ENCODE data around the gene ALDH4A1. TPM values are rescaled to one million over a fixed set of nuclear protein-coding genes. Genes with fewer than 3 reads are reported as not detected.

The ALDH4A1 gene
- total and polyA plus RNA-seq, 4 donors = 162 to 424 (median 244) TPM

DNA sequence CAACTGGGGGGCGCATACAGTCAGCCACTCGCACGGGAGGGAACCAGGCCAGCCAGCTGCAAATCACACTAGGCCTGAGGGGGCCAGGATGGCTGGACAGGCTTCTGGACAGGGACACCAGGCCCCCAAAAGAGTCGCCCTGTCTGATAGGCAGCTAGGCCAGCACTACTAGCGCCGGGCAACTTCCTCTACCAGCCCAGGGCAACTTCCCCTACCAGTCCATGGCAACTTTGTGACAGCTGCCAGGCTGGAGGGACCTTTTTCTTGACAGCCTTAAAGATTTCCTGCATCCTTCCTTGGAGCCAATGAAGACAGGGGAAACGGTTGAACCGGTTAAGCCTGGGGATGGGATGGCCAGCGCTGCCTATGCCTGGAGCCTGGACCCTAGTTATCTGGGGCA lies 49.1 kb upstream of the ALDH4A1 start (continued):
- TF ChIP-seq HNF4A (conservative IDR thresholded peaks at IDR 0.05) = no peak

DNA sequence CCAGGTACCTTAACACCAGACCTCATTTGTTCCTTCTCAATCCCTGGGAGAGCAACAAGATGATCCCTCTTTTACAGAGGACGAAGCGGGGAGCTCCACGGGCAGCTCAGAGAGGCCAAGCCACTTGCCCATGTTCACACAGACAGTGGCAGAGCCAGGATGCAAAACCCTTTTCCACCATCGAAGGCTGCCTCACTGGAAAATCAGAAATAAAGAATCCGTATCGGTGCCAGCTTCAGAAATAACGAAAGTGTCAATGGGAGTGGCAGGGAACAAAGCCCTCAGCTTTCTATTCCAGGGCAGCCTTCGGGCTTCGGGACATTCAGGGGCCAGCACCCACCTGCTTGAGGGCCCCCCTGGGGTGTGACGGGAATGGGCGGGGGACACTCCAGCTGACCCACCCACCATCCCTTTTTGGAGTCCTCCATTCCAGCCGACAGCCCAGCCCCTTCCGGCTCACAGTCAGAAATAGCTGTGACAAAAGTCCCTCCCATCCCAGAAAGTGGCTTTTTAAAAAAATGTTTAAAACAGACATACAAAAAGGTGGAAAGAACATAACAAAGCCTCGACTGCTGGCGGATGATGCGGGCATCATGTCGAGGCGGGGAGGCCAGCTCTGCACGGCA lies 48.2 kb upstream of the ALDH4A1 start:
- H3K27me3 ChIP-seq (ENCODE audit: control insufficient read depth in 4 of 4, insufficient read depth in 4 of 4, low read length in 3 of 4) = no peaks in the 10 kb centered on the region
- peak overlapping the region; percentile 75 to 95 for H3K27ac ChIP-seq (ENCODE audit: low read depth in 1 of 2, low read length in 2 of 2)
- WGBS = 65% methylated on average over 19 of the region's 19 CpGs
- H3K9ac ChIP-seq (ENCODE audit: low read depth in 1 of 2, low read length in 2 of 2) = peak overlapping the region; percentile 56 to 78
- peaks cover 26 to 83% (median 62%) of the 10 kb centered on the region in 4 donors for H3K4me1 ChIP-seq (ENCODE audit: control insufficient read depth in 4 of 4, insufficient read depth in 4 of 4, low read length in 3 of 4)
- H3K9me3 ChIP-seq (ENCODE audit: control insufficient read depth in 4 of 4, low read length in 3 of 4) = no peaks in the 10 kb centered on the region
- H3K4me3 ChIP-seq (ENCODE audit: low read depth in 1 of 3, low read length in 3 of 3) = peak overlapping the region in 1 of 3 donors; percentile 12
- H3K36me3 ChIP-seq (ENCODE audit: control insufficient read depth in 4 of 4, insufficient read depth in 3 of 4, low read depth in 1 of 4, low read length in 3 of 4) = no peaks in the 10 kb centered on the region
- TF ChIP-seq, protein P1, sequence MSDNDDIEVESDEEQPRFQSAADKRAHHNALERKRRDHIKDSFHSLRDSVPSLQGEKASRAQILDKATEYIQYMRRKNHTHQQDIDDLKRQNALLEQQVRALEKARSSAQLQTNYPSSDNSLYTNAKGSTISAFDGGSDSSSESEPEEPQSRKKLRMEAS (IDR thresholded peaks at IDR 0.05) = no peak
- TF ChIP-seq, protein P2, sequence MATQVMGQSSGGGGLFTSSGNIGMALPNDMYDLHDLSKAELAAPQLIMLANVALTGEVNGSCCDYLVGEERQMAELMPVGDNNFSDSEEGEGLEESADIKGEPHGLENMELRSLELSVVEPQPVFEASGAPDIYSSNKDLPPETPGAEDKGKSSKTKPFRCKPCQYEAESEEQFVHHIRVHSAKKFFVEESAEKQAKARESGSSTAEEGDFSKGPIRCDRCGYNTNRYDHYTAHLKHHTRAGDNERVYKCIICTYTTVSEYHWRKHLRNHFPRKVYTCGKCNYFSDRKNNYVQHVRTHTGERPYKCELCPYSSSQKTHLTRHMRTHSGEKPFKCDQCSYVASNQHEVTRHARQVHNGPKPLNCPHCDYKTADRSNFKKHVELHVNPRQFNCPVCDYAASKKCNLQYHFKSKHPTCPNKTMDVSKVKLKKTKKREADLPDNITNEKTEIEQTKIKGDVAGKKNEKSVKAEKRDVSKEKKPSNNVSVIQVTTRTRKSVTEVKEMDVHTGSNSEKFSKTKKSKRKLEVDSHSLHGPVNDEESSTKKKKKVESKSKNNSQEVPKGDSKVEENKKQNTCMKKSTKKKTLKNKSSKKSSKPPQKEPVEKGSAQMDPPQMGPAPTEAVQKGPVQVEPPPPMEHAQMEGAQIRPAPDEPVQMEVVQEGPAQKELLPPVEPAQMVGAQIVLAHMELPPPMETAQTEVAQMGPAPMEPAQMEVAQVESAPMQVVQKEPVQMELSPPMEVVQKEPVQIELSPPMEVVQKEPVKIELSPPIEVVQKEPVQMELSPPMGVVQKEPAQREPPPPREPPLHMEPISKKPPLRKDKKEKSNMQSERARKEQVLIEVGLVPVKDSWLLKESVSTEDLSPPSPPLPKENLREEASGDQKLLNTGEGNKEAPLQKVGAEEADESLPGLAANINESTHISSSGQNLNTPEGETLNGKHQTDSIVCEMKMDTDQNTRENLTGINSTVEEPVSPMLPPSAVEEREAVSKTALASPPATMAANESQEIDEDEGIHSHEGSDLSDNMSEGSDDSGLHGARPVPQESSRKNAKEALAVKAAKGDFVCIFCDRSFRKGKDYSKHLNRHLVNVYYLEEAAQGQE (IDR thresholded peaks at IDR 0.05) = no peak
- TF ChIP-seq FOXA1 (IDR thresholded peaks at IDR 0.05) (no peak), TAF1 (conservative IDR thresholded peaks at IDR 0.05) (no peak), GABPA (IDR thresholded peaks at IDR 0.05 in 1 of 2, conservative IDR thresholded peaks at IDR 0.05 in 1 of 2) (peak in 1 of 2 donors; percentile 3), HNF4A (conservative IDR thresholded peaks at IDR 0.05) (no peak)
- DNase-seq (ENCODE audit: low spot score) = no peak

DNA sequence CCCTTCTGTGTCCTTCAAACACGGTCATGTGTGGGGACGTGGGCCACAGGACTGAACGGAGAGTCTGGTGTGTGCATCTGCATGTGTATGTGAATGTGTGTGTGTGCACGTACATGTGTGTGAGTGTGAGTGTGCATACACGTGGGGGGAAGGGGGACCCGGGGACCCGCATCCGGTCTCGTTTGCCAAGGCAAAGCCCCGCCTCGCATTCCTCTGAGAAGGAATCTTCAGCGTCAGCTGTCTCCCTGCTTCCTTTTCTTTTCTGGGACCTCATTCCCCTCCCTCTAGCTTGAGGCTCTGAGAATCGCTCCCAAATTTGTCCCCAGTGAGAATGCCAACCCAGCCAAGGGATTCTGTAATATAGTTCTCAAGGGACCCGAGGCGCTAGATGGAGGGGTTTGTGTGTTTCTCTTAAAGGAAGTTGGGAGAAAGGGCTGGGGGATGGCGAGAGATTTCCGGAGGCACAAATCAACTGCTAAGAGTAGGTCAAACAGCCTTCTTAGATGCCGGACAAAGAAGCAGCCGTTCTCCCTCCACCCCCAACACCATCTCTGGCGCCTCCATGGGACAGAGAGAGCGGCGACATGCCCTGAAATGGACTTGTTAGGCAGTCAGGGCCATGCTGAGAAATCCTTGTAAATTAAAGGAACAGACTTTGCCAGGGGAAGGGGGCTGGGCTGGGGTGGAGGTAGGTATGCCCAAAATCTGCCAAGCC lies 47.5 kb upstream of the ALDH4A1 start:
- WGBS = 34% methylated on average over 22 of the region's 22 CpGs
- DNase-seq (ENCODE audit: low spot score) = no peak
- H3K9ac ChIP-seq (ENCODE audit: low read depth in 1 of 2, low read length in 2 of 2) = peak overlapping the region; percentile 56 to 78
- H3K36me3 ChIP-seq (ENCODE audit: control insufficient read depth in 4 of 4, insufficient read depth in 3 of 4, low read depth in 1 of 4, low read length in 3 of 4) = no peaks in the 10 kb centered on the region
- H3K4me3 ChIP-seq (ENCODE audit: low read depth in 1 of 3, low read length in 3 of 3) = peak overlapping the region in 1 of 3 donors; percentile 3
- H3K27me3 ChIP-seq (ENCODE audit: control insufficient read depth in 4 of 4, insufficient read depth in 4 of 4, low read length in 3 of 4) = no peaks in the 10 kb centered on the region
- H3K27ac ChIP-seq (ENCODE audit: low read depth in 1 of 2, low read length in 2 of 2) = peak overlapping the region; percentile 75 to 95
- peaks cover 26 to 78% (median 61%) of the 10 kb centered on the region in 4 donors for H3K4me1 ChIP-seq (ENCODE audit: control insufficient read depth in 4 of 4, insufficient read depth in 4 of 4, low read length in 3 of 4)
- no peaks in the 10 kb centered on the region for H3K9me3 ChIP-seq (ENCODE audit: control insufficient read depth in 4 of 4, low read length in 3 of 4)
- TF ChIP-seq, protein P2 (IDR thresholded peaks at IDR 0.05) = no peak
- TF ChIP-seq JUND (IDR thresholded peaks at IDR 0.05) (no peak), SP1 (IDR thresholded peaks at IDR 0.05) (no peak), EGR1 (IDR thresholded peaks at IDR 0.05; ENCODE audit: low read depth in 2 of 2) (no peak), FOXA2 (IDR thresholded peaks at IDR 0.05) (no peak), YY1 (IDR thresholded peaks at IDR 0.05) (no peak), TAF1 (conservative IDR thresholded peaks at IDR 0.05) (no peak), NR2F2 (IDR thresholded peaks at IDR 0.05) (peak; percentile 6), RXRA (IDR thresholded peaks at IDR 0.05) (peak in 1 of 2 donors; percentile 3), HNF4A (conservative IDR thresholded peaks at IDR 0.05) (no peak), FOXA1 (IDR thresholded peaks at IDR 0.05) (no peak), HNF4G (IDR thresholded peaks at IDR 0.05) (no peak), GABPA (IDR thresholded peaks at IDR 0.05 in 1 of 2, conservative IDR thresholded peaks at IDR 0.05 in 1 of 2) (no peak), RAD21 (IDR thresholded peaks at IDR 0.05) (no peak)
- TF ChIP-seq, protein P3, sequence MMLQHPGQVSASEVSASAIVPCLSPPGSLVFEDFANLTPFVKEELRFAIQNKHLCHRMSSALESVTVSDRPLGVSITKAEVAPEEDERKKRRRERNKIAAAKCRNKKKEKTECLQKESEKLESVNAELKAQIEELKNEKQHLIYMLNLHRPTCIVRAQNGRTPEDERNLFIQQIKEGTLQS (IDR thresholded peaks at IDR 0.05) = no peak
- TF ChIP-seq, protein P4, sequence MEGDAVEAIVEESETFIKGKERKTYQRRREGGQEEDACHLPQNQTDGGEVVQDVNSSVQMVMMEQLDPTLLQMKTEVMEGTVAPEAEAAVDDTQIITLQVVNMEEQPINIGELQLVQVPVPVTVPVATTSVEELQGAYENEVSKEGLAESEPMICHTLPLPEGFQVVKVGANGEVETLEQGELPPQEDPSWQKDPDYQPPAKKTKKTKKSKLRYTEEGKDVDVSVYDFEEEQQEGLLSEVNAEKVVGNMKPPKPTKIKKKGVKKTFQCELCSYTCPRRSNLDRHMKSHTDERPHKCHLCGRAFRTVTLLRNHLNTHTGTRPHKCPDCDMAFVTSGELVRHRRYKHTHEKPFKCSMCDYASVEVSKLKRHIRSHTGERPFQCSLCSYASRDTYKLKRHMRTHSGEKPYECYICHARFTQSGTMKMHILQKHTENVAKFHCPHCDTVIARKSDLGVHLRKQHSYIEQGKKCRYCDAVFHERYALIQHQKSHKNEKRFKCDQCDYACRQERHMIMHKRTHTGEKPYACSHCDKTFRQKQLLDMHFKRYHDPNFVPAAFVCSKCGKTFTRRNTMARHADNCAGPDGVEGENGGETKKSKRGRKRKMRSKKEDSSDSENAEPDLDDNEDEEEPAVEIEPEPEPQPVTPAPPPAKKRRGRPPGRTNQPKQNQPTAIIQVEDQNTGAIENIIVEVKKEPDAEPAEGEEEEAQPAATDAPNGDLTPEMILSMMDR (IDR thresholded peaks at IDR 0.05; ENCODE audit: low read depth, low read length, missing input control) = no peak
- TF ChIP-seq, protein P1 (IDR thresholded peaks at IDR 0.05) = no peak

Measured in liver (tissue), 9 donors.